Trophoblast cell (in vitro differentiated cells and primary cell): Measurements from ENCODE around the gene KDM4C.
"Not testable (repeated sequence)": the region's sequence is repeated elsewhere in the genome, so short reads cannot be mapped to it uniquely, and the experiment has no call there.

ENCODE experiments used
- DNase-seq, 2 donors: peaks; one replicate each; pipeline ENCODE4 v3.0.0-alpha.2; 2016
- H2AFZ ChIP-seq: 2 replicates; pipeline ENCODE4 v1.6.1; 2013; ENCODE audit warnings: low read length, moderate library complexity, mild to moderate bottlenecking; ENCODE audit not compliant: insufficient read depth, poor library complexity
- H2AK5ac ChIP-seq: 2 replicates; pipeline ENCODE4 v1.6.1; 2013; ENCODE audit warnings: mild to moderate bottlenecking, low read length
- H2BK120ac ChIP-seq: 2 replicates; pipeline ENCODE4 v1.6.1; 2013; ENCODE audit warnings: low read length, mild to moderate bottlenecking, moderate library complexity; ENCODE audit not compliant: insufficient read depth, poor library complexity
- H2BK12ac ChIP-seq: 2 replicates; pipeline ENCODE4 v1.6.1; 2013; ENCODE audit warnings: mild to moderate bottlenecking, low read length, moderate library complexity
- H2BK5ac ChIP-seq: 2 replicates; pipeline ENCODE4 v1.6.1; 2013; ENCODE audit warnings: low read length, low read depth, moderate library complexity, mild to moderate bottlenecking; ENCODE audit not compliant: poor library complexity
- H3K14ac ChIP-seq: 2 replicates; pipeline ENCODE4 v1.6.1; 2013; ENCODE audit warnings: mild to moderate bottlenecking, low read length
- H3K18ac ChIP-seq: 2 replicates; pipeline ENCODE4 v1.6.1; 2013; ENCODE audit warnings: mild to moderate bottlenecking, low read length
- H3K23ac ChIP-seq: 2 replicates; pipeline ENCODE4 v1.6.1; 2013; ENCODE audit warnings: low read length
- H3K27ac ChIP-seq: 2 replicates; pipeline ENCODE4 v1.5.1; 2013; ENCODE audit warnings: low read depth, mild to moderate bottlenecking, inconsistent platforms, low read length, moderate library complexity
- H3K27me3 ChIP-seq: 2 replicates; pipeline ENCODE4 v1.6.1; 2013; ENCODE audit warnings: inconsistent platforms, mild to moderate bottlenecking, low read length, moderate library complexity; ENCODE audit not compliant: insufficient read depth
- H3K36me3 ChIP-seq, 2 experiments: 1 replicate in 1 of 2; 2 replicates in 1 of 2; pipeline ENCODE4 v1.6.1; 2013; ENCODE audit warnings: low read length in 2 of 2, mild to moderate bottlenecking in 2 of 2, moderate library complexity in 1 of 2; ENCODE audit not compliant: insufficient read depth in 2 of 2, control insufficient read depth in 1 of 2
- H3K4ac ChIP-seq: 2 replicates; pipeline ENCODE4 v1.6.1; 2013; ENCODE audit warnings: low read depth, mild to moderate bottlenecking, low read length, moderate library complexity
- H3K4me1 ChIP-seq, 2 experiments: 1 replicate in 1 of 2; 2 replicates in 1 of 2; pipeline ENCODE4 v1.6.1; 2013; ENCODE audit warnings: low read length in 2 of 2, mild to moderate bottlenecking in 2 of 2, moderate library complexity in 1 of 2; ENCODE audit not compliant: insufficient read depth in 2 of 2, control insufficient read depth in 1 of 2
- H3K4me2 ChIP-seq: 2 replicates; pipeline ENCODE4 v1.6.1; 2013; ENCODE audit warnings: inconsistent platforms, mild to moderate bottlenecking, low read length, moderate library complexity
- H3K4me3 ChIP-seq: 2 replicates; pipeline ENCODE4 v1.5.1; 2013; ENCODE audit warnings: mild to moderate bottlenecking, low read depth, low read length, inconsistent platforms
- H3K79me1 ChIP-seq: one replicate; pipeline ENCODE4 v1.6.1; 2013; ENCODE audit warnings: low read length
- H3K79me2 ChIP-seq: 2 replicates; pipeline ENCODE4 v1.6.1; 2013; ENCODE audit warnings: low read length, mild to moderate bottlenecking; ENCODE audit not compliant: control insufficient read depth, insufficient read depth, poor library complexity
- H3K9ac ChIP-seq: 2 replicates; pipeline ENCODE4 v1.6.1; 2013; ENCODE audit warnings: mild to moderate bottlenecking, low read length
- H3K9me3 ChIP-seq: 2 replicates; pipeline ENCODE4 v1.6.1; 2013; ENCODE audit warnings: low read depth, mild to moderate bottlenecking, control low read depth, inconsistent platforms, low read length; ENCODE audit not compliant: insufficient read depth
- H4K12ac ChIP-seq: 2 replicates; pipeline ENCODE4 v1.6.1; 2013; ENCODE audit warnings: low read depth, mild to moderate bottlenecking, low read length, moderate library complexity
- H4K8ac ChIP-seq: 2 replicates; pipeline ENCODE4 v1.6.1; 2013; ENCODE audit warnings: low read depth, mild to moderate bottlenecking, low read length, moderate library complexity
- H4K91ac ChIP-seq: one replicate; pipeline ENCODE4 v1.6.1; 2013; ENCODE audit warnings: low read depth, mild to moderate bottlenecking, low read length, moderate library complexity
- WGBS: extraction: QIAGEN DNeasy Blood & Tissue Kit; methylation state at CpG from one replicate; pipeline ENCODE4 v1.1.7; 2013; ENCODE audit warnings: missing lambda C conversion rate; ENCODE audit not compliant: insufficient read length, insufficient coverage; ENCODE audit errors: extremely low coverage; 5-methylcytosine and 5-hydroxymethylcytosine counted together

KDM4C gene

GRCh38 chr9:6766606-6767005 is 8.8 kb downstream of the KDM4C start:
- no CpG with 5 or more reads among the region's 3 CpGs for WGBS
- H3K9me3 ChIP-seq, result no peaks in the 10 kb centered on the region
- no peaks in the 10 kb centered on the region for H3K36me3 ChIP-seq

GRCh38 chr9:6768587-6768986 is 10.8 kb downstream of the KDM4C start:
- H4K8ac ChIP-seq, H4K91ac ChIP-seq, H2AK5ac ChIP-seq, H3K79me2 ChIP-seq, H3K9ac ChIP-seq, H3K18ac ChIP-seq, H3K4me2 ChIP-seq, H3K27me3 ChIP-seq, H3K27ac ChIP-seq, H3K79me1 ChIP-seq, H3K23ac ChIP-seq, DNase-seq, H2BK120ac ChIP-seq, H4K12ac ChIP-seq, H2AFZ ChIP-seq, H3K4ac ChIP-seq, H3K4me1 ChIP-seq, H3K36me3 ChIP-seq, H3K14ac ChIP-seq, H3K9me3 ChIP-seq, H2BK5ac ChIP-seq, H3K4me3 ChIP-seq, H2BK12ac ChIP-seq: not testable (repeated sequence)
- WGBS, result no CpG with 5 or more reads among the region's 4 CpGs

More at GRCh38 chr9:6766606-6767005, 8.8 kb downstream of the KDM4C start:
- Histone ChIP-seq H2BK12ac (no peak overlapping the region), H4K91ac (no peak overlapping the region), H3K14ac (no peak overlapping the region), H3K9ac (no peak overlapping the region), H4K8ac (no peak overlapping the region), H3K79me1 (no peaks in the 10 kb centered on the region), H3K23ac (no peak overlapping the region), H2AFZ (no peak overlapping the region), H3K18ac (no peak overlapping the region), H3K4ac (no peak overlapping the region), H3K4me1 (no peaks in the 10 kb centered on the region), H3K4me2 (no peak overlapping the region), H2BK120ac (no peak overlapping the region), H4K12ac (no peak overlapping the region), H2AK5ac (no peak overlapping the region), H2BK5ac (no peak overlapping the region), H3K27me3 (no peaks in the 10 kb centered on the region), H3K4me3 (no peak overlapping the region), H3K27ac (no peak overlapping the region), H3K79me2 (no peaks in the 10 kb centered on the region)
- no peak for DNase-seq

- no CpG with 5 or more reads among the region's 2 CpGs for WGBS
- DNase-seq, result no peak
These were observed 13.9 kb downstream of the KDM4C start for GRCh38 chr9:6771722-6772121.

GRCh38 chr9:6777213-6777902 is 19.6 kb downstream of the KDM4C start:
- no peak overlapping the region for H3K18ac ChIP-seq
- no peaks in the 10 kb centered on the region for H3K79me2 ChIP-seq
- no peaks in the 10 kb centered on the region for H3K27me3 ChIP-seq
- H3K9ac ChIP-seq, result no peak overlapping the region
- H2BK120ac ChIP-seq, result no peak overlapping the region
- H3K14ac ChIP-seq, result no peak overlapping the region
- no peak overlapping the region for H4K8ac ChIP-seq
- H2AK5ac ChIP-seq, result no peak overlapping the region
- WGBS, result no CpG with 5 or more reads among the region's 6 CpGs
- H2BK5ac ChIP-seq, result no peak overlapping the region
- peak in 1 of 2 donors; percentile 58 for DNase-seq
- no peaks in the 10 kb centered on the region for H3K9me3 ChIP-seq
- H3K4me1 ChIP-seq, result peaks cover 0 to 4% of the 10 kb centered on the region in 2 experiments
- no peak overlapping the region for H3K4ac ChIP-seq
- H4K12ac ChIP-seq, result no peak overlapping the region
- no peak overlapping the region for H2BK12ac ChIP-seq
- no peak overlapping the region for H3K4me2 ChIP-seq
- no peak overlapping the region for H3K23ac ChIP-seq
- no peaks in the 10 kb centered on the region for H3K79me1 ChIP-seq
- no peaks in the 10 kb centered on the region for H3K36me3 ChIP-seq
- H4K91ac ChIP-seq, result no peak overlapping the region
- no peak overlapping the region for H3K4me3 ChIP-seq
- no peak overlapping the region for H2AFZ ChIP-seq
- no peak overlapping the region for H3K27ac ChIP-seq

More at GRCh38 chr9:6771722-6772121, 13.9 kb downstream of the KDM4C start:
- Histone ChIP-seq H3K79me1 (no peaks in the 10 kb centered on the region), H4K12ac (no peak overlapping the region), H3K27ac (no peak overlapping the region), H4K8ac (no peak overlapping the region), H2BK5ac (no peak overlapping the region), H3K79me2 (no peaks in the 10 kb centered on the region), H3K36me3 (no peaks in the 10 kb centered on the region), H4K91ac (no peak overlapping the region), H2AK5ac (no peak overlapping the region), H3K18ac (no peak overlapping the region), H3K9ac (no peak overlapping the region), H3K14ac (no peak overlapping the region), H3K23ac (no peak overlapping the region), H3K4ac (no peak overlapping the region), H3K9me3 (no peaks in the 10 kb centered on the region), H3K4me3 (no peak overlapping the region), H3K27me3 (no peaks in the 10 kb centered on the region), H3K4me1 (no peaks in the 10 kb centered on the region), H2AFZ (no peak overlapping the region), H2BK12ac (no peak overlapping the region), H3K4me2 (no peak overlapping the region), H2BK120ac (no peak overlapping the region)
